ENCODE results near the gene LZTS2. TPM values are rescaled to one million over a fixed set of nuclear protein-coding genes. Genes with fewer than 3 reads are reported as not detected.

LZTS2 gene
- 89.3 and 94.1 TPM in 2 replicates for total RNA-seq

GRCh38 chr10:100999742-101000126 is at the start of gene LZTS2:
Gene LZTS2 (plus strand): TSS chr10:100999808. CDS start chr10:101002539, 2,731 bp downstream.

GRCh38 chr10:100969187-100970075 is 30.2 kb upstream of the LZTS2 start, which contains the start of gene SEMA4G:
Gene SEMA4G (plus strand): TSS chr10:100969504. CDS start chr10:100972913, 3,409 bp downstream.

DNA sequence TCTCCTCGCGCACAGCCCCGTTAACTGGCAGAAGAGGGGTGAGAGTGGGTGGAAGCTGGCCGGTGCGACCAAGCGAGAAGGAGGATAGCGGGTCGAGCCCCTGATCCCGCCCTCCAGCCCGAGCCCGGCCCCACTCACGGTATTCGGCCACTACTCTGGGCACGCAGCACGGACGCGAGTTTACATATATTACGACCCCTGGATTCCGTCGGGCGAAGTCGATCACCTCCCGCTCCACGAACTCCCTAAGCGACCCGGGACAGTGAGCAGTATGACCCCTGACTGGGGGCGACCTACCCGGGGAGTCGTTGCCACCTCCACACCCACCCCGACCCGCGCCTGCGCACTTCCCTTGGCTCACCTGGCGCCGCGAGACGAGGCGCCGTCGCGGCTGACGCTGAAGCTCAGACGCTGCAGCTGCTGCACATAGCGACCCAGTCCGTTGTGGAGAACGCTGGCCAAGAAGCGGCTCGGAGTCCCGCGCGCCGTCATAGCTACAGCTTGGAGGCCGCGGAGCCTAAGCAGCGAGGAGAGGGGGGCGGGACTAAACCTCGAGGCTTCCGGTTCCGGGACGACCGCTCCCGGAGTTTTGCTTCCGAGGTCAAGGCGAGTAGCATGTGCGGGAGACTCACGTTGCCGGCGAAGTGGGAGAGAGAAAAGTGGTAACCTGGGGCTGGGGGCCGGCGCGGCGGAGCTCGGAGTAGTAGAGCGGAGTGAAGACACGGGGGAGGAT is 12.5 kb upstream of the LZTS2 start, which contains the start of the genes MRPL43 and TWNK:
Gene MRPL43, minus strand, starts transcription at position 546 of the 733 bp plus-strand sequence. Its CDS starts 54 bp downstream, at position 492.
Gene TWNK, plus strand, starts transcription at position 592 of the 733 bp plus-strand sequence. CDS start 668 bp downstream, outside the sequence.

GRCh38 chr10:101031128-101031795 is 31.7 kb downstream of the LZTS2 start, which contains the start of the genes PDZD7 and SFXN3:
Gene PDZD7 (minus strand): TSS chr10:101031129. CDS start chr10:101030219, 910 bp downstream.
Gene SFXN3 (plus strand): TSS chr10:101031234. CDS start chr10:101034695, 3,461 bp downstream.

Small RNAs within 50 kb of the gene (small RNA-seq; reads per million reads assigned to genes)
- not detected for gene MIR608

Other genes with a start within 250 kb of the LZTS2 start
- 30.9 and 52.0 TPM in 2 replicates for gene SLF2, start 86.8 kb upstream of the LZTS2 start, total RNA-seq
- gene SEMA4G, start 30.3 kb upstream of the LZTS2 start, total RNA-seq = 0.59 and 1.1 TPM in 2 replicates
- 58.5 and 66.1 TPM in 2 replicates for gene MRPL43, start 12.3 kb upstream of the LZTS2 start, total RNA-seq
- gene TWNK, start 12.3 kb upstream of the LZTS2 start, total RNA-seq = 5.5 and 7.6 TPM in 2 replicates
- gene PDZD7, start 31.3 kb downstream of the LZTS2 start, total RNA-seq = 0.37 and 0.98 TPM in 2 replicates
- 108 and 110 TPM in 2 replicates for gene SFXN3, start 31.4 kb downstream of the LZTS2 start, total RNA-seq
- gene KAZALD1, start 62.2 kb downstream of the LZTS2 start, total RNA-seq = 4.8 and 11.9 TPM in 2 replicates
- not detected in 2 replicates for gene TLX1, start 131.5 kb downstream of the LZTS2 start, total RNA-seq
- gene LBX1, start 229.7 kb downstream of the LZTS2 start, total RNA-seq = not detected in 2 replicates

Measured in subcutaneous preadipocyte (primary cell).